Activated CD4-positive, alpha-beta memory T cell treated with anti-CD3 and anti-CD28 coated beads for 36 hours (primary cell): ENCODE data around the gene ORC1. TPM values are rescaled to one million over a fixed set of nuclear protein-coding genes. Genes with fewer than 3 reads are reported as not detected.

Source experiments
- CTCF ChIA-PET: fragments of 350-600 bp; sonication (Branson Sonifier 250); formaldehyde crosslinking; loops from one replicate; lab custom pipeline; 2021; ENCODE audit warnings: antibody characterized with exemption, inconsistent platforms; lab: Charles Lee
- POLR2A ChIA-PET: fragments of 350-600 bp; sonication (Branson Sonifier 250); formaldehyde crosslinking; loops from one replicate; lab custom pipeline; 2021; ENCODE audit warnings: antibody characterized with exemption; lab: Charles Lee
- DNase-seq: peaks from one replicate; pipeline ENCODE4 v3.0.0-alpha.2; 2020
- H3K27ac Mint-ChIP-seq: one replicate; pipeline ENCODE4 v1.8.0; 2021; ENCODE audit warnings: mixed read lengths
- H3K27me3 Mint-ChIP-seq: one replicate; pipeline ENCODE4 v1.8.0; 2021; ENCODE audit warnings: mixed read lengths
- H3K36me3 Mint-ChIP-seq: one replicate; pipeline ENCODE4 v1.8.0; 2021; ENCODE audit warnings: mixed read lengths
- H3K4me1 Mint-ChIP-seq: one replicate; pipeline ENCODE4 v1.8.0; 2021; ENCODE audit warnings: low read depth, mixed read lengths
- H3K4me3 Mint-ChIP-seq: one replicate; pipeline ENCODE4 v1.8.0; 2021; ENCODE audit warnings: mild to moderate bottlenecking, mixed read lengths
- H3K9me3 Mint-ChIP-seq: one replicate; pipeline ENCODE4 v1.8.0; 2021; ENCODE audit warnings: mixed read lengths
- intact Hi-C: fragments of 100-400 bp; cut with micrococcal nuclease; formaldehyde crosslinking; loops from one replicate; pipeline ENCODE4 v1.15.1; 2023
- total RNA-seq, 2 experiments: library from RNA; stranded (reverse); gene quantifications; one replicate each; pipeline ENCODE4 v1.2.3, GENCODE V29; 2021

ORC1 gene
- total RNA-seq, 2 experiments from 2014 or later, result 42.5 to 43.0 TPM

DNA sequence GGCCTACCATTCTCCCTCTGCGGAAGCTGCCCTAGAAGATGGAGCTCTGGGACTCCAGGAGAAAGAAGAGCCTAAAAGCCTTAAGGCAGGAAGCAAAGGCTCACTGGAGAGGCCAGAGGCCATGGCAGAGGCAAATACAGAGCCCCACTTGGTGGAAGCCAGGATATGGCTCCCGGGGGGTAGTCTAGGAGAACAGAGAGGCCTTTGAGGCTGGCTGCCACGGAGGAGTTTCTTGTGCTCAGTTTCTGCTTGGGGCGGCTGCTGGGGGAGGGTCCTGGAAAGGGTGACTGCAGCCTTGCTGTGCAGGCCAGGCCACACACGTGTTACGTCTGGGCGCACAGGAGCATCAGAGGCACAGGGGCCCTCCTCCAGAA, 43.6 kb downstream of the ORC1 start:
- POLR2A ChIA-PET, result no interaction called here
- intact Hi-C loops, result loop anchor here (5.0 to 10.0 kb wide), 2 partner anchors 233 to 834 kb away; partner anchors contain the start of gene CPT2
- Mint-ChIP-seq H3K9me3 (no peaks in the 10 kb centered on the region), H3K4me3 (no peak overlapping the region), H3K27me3 (no peaks in the 10 kb centered on the region), H3K27ac (no peak overlapping the region), H3K4me1 (peaks cover 30% of the 10 kb centered on the region), H3K36me3 (peaks cover 51% of the 10 kb centered on the region)
- CTCF ChIA-PET, result no interaction called here
- no peak for DNase-seq

DNA sequence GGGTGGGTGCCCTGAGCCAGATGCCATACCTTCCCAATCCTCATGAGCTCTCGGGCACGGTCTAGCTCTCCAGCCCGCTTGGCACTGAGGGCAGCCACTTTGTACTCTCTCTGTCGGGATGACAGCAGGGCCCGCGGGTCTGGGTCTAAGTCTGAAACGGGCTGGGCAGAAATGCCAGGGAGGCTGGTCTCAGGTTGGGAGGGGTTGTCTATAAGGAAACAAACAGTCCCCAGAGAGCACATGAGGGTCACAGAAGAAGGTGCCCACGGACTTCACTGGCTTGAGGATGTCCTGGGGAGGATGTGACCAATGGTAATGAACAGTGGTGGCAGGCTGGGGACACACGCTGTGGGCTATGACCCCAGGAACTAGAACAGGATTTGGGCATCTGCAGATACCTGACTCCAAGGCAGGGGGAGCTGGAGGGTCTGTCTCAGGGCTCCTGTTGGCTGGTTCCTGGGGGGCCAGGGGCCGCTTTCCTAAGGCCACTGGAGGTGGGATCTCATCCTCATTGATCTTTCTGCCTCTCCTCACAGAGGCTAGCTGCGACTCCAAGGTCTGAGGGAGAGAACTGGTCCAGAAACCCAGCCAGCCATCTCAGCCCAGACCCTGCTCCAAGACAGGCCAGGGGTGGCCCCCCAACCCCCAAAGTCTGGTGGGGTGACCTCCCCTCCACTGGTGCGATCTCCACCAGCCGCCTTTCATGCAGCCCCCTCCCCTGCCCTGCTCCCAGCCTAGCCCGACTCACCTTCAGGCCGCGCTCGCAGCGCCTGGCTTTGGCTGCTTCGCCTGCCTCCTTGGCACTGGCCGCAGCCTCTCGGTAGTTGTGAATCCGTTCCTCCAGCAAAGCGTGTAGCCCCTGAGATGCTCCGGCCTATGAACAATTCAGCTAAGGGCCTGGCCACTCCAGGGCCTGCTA, 44.3 kb downstream of the ORC1 start:
- intact Hi-C loops, result loop anchor here (5.0 to 10.0 kb wide), 2 partner anchors 233 to 835 kb away; partner anchors contain the start of gene CPT2
- DNase-seq, result no peak
- POLR2A ChIA-PET, result no interaction called here
- Mint-ChIP-seq H3K36me3 (peaks cover 57% of the 10 kb centered on the region), H3K4me1 (peaks cover 27% of the 10 kb centered on the region), H3K27me3 (no peaks in the 10 kb centered on the region), H3K27ac (no peak overlapping the region), H3K9me3 (no peaks in the 10 kb centered on the region), H3K4me3 (no peak overlapping the region)
- CTCF ChIA-PET, result no interaction called here

DNA sequence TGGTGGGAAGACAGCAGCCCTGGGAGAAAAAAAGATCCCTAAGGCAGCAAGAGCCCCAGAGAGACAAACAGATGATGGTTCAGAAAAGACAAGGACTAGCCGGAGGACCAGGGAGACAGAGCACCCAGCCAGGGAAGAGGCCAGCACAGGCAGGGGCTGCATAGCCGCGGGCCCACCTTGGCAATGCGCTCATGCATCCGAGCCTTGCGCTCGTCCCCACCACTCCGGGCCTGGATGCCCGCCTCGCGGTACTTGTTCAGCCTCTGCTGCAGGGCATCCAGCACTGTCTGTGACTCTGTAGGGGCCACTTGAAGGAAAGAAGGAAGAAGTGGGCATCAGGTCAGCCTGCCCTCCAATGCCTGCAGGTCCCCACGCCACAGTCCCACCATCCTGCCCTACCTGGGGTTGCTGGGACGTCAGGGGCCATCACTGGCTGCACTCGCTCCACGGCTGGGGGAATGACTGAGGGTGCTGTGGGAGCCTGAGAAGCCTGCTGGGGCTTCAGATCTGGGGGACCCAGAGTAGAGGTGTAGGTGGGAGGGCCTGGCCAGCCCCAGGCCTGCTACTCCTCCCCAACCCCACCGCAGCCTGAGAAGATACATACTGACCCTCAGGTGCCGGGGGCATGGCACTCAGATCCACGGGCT, 45.2 kb downstream of the ORC1 start:
- no peak for DNase-seq
- Mint-ChIP-seq H3K36me3 (peaks cover 61% of the 10 kb centered on the region), H3K4me1 (peaks cover 18% of the 10 kb centered on the region), H3K27ac (no peak overlapping the region), H3K27me3 (no peaks in the 10 kb centered on the region), H3K9me3 (no peaks in the 10 kb centered on the region), H3K4me3 (no peak overlapping the region)
- ChIA-PET CTCF (no interaction called here), POLR2A (no interaction called here)
- intact Hi-C loops, result no loop called here

DNA sequence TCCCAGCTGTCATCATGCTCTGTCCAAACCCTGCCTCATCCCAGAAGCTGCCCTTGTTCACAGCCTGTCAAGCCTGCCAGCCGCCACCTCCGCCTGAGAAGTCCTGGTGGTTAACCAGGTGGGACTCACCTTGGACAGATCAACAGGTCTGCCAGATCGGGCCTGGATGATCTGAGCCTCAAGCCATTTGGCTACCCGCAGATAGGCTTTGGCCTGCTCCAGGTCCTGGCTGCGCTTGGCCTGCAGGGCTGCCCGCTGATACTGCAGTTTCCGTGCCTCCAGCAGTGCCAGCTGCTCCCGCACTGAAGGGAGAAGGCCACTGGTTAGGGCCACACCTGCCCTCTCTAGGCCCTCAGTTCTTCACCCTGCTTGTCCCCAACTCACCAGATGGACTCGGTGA, 46.8 kb downstream of the ORC1 start:
- H3K27ac Mint-ChIP-seq, result no peak overlapping the region

DNA sequence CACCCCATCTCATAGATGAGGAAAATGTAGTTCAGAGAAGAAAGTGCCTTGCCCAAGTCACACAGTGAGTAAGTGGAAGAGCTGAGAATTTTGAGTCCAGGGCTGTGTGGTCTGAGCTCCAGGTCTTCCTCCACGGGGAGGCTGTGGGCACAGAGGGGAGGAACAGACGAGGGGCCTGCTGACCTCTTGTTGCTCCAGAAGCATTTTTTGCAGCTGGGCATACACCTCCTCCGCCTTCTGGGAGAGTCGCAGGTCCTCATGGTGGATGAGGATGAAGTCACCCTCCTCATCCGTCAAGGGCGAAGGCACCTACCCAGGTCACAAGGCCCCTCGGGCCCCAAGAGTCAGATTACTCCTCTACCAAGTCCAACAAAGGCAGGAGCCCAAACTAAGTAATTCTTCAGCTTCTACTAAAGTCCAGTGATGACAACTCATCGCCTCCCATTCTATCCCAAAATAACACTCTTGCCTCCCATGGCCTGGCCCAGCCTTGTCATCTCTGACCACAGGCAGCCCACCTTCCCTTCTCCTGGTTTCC, 47.3 kb downstream of the ORC1 start:
- intact Hi-C loops, result no loop called here
- Mint-ChIP-seq H3K4me3 (no peak overlapping the region), H3K4me1 (peaks cover 3% of the 10 kb centered on the region), H3K36me3 (peaks cover 60% of the 10 kb centered on the region), H3K27me3 (no peaks in the 10 kb centered on the region), H3K9me3 (no peaks in the 10 kb centered on the region), H3K27ac (no peak overlapping the region)
- POLR2A ChIA-PET, result no interaction called here
- no peak for DNase-seq
- CTCF ChIA-PET, result no interaction called here

More for the DNA sequence above, 46.8 kb downstream of the ORC1 start:
- DNase-seq, result no peak
- no peak overlapping the region for H3K4me3 Mint-ChIP-seq
- H3K27me3 Mint-ChIP-seq, result no peaks in the 10 kb centered on the region
- POLR2A ChIA-PET, result no interaction called here
- CTCF ChIA-PET, result no interaction called here
- intact Hi-C loops, result no loop called here
- peaks cover 6% of the 10 kb centered on the region for H3K4me1 Mint-ChIP-seq
- no peaks in the 10 kb centered on the region for H3K9me3 Mint-ChIP-seq
- peaks cover 63% of the 10 kb centered on the region for H3K36me3 Mint-ChIP-seq

DNA sequence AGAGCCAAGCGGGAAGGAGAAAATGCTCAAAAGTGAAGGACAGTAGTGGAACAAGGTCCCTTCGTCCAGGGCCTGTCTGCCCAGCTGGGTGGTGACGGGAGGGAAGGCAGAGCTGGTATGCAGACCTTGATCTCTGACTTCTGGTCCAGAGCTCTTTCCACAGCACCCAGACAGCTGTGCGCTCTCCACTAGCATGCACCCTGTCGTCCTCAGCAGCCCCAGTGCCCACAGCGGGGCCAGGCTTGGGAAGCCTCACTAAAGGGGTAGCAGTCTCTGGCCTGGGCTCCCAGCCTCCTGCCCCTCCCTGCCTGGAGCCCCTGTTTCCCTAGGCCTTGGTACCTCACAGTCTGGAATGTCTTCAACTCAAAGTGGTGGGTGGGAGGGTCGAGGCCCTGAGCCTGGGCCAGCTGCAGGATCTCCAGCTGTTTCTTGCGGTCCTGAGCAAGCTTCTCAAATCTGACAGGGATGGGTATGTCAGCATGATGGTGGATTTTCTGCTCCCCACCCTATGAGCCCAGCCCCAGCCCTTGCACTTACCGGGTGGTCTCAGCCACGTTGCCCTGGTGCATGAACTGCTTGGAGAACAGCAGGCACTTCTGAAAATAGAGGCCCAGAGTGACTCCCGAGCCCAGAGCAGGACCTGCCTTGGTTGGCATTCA, 48.2 kb downstream of the ORC1 start:
- H3K4me3 Mint-ChIP-seq, result no peak overlapping the region
- no peaks in the 10 kb centered on the region for H3K27me3 Mint-ChIP-seq
- ChIA-PET CTCF (no interaction called here), POLR2A (no interaction called here)
- intact Hi-C loops, result no loop called here
- H3K36me3 Mint-ChIP-seq, result peaks cover 52% of the 10 kb centered on the region
- no peak for DNase-seq
- H3K27ac Mint-ChIP-seq, result no peak overlapping the region
- no peaks in the 10 kb centered on the region for H3K4me1 Mint-ChIP-seq
- H3K9me3 Mint-ChIP-seq, result no peaks in the 10 kb centered on the region

DNA sequence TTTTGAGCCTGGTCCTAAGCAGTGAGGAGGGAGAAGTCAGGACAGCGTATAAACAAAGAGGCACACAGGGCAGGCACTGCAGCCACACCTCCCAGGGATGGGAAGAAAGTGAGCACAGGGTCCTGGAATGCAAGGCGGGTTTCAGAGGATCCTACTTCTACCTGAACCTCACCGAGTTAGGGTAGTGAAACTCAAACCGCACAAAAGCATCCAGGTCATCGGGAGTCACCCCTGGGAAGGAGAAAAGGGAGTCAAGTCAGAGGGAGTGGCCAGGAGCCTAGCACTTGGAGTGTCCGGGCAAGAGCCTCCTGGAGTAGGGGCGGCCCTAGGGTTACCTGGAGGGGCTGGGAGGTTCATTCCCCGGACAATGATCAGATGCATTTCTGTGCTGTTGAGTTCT, 48.8 kb downstream of the ORC1 start:
- intact Hi-C loops, result no loop called here
- Mint-ChIP-seq H3K27ac (no peak overlapping the region), H3K9me3 (no peaks in the 10 kb centered on the region), H3K27me3 (no peaks in the 10 kb centered on the region), H3K4me3 (no peak overlapping the region), H3K4me1 (no peaks in the 10 kb centered on the region), H3K36me3 (peaks cover 46% of the 10 kb centered on the region)
- DNase-seq, result no peak
- CTCF ChIA-PET, result no interaction called here
- POLR2A ChIA-PET, result no interaction called here

DNA sequence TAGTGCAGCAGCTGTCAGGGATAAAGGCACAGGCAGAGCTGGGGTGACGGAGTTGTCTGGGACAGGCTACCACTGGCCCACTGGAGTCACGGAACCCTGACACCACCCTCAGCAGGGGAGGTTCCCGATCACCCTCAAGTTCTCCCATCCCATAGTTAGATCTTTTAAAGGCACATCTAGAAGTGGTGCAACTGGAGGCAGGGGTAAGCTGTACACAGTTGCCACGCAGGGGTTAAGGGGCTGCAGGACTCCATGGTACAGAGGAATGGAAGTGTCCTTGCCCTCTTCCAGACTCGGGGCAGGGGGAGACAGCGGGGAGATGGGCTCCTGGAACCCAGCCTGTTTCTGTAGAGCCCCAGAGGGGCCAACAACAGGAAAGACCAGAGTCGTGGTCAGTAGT, 51.5 kb downstream of the ORC1 start:
- Mint-ChIP-seq H3K9me3 (no peaks in the 10 kb centered on the region), H3K4me1 (no peaks in the 10 kb centered on the region), H3K4me3 (no peak overlapping the region), H3K27me3 (no peaks in the 10 kb centered on the region), H3K36me3 (peaks cover 24% of the 10 kb centered on the region), H3K27ac (no peak overlapping the region)
- ChIA-PET CTCF (no interaction called here), POLR2A (no interaction called here)
- no peak for DNase-seq
- intact Hi-C loops, result no loop called here

DNA sequence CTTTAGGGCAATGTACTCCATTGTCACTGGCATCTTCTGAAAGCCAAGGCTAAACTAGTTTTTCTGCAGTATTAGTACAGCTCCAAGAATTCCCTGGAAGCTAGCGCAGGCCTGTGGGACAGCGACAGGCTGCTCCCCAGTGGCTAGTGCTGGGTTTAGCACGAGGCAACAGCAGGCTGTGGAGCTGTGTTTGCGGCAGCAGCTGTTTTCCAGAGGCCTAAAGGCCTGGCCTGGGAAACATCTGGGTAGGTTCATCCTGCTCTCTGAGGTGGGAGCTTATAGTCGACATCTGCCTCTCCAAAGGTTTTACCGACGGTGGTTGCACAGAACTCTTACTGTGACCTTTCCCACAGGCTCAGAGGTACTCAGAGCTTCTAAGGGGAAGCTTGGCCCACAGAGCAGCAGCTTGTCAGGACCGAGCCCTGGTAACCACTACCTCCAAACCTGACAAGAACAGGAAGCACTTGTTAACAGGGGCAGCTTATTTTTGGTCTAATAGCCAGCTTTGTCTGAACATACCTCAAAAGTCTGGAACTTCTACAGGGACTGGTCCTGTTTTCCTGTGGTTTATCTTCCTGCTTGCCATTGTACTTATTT, 55.4 kb downstream of the ORC1 start:
- Mint-ChIP-seq H3K27ac (no peak overlapping the region), H3K4me3 (no peak overlapping the region), H3K4me1 (no peaks in the 10 kb centered on the region), H3K9me3 (no peaks in the 10 kb centered on the region), H3K27me3 (no peaks in the 10 kb centered on the region), H3K36me3 (peaks cover 5% of the 10 kb centered on the region)
- intact Hi-C loops, result no loop called here
- ChIA-PET POLR2A (interaction anchor here (0.7 kb wide), 1 partner anchor 23 kb away, joined by 3 read pairs; no protein-coding TSS in a partner anchor), CTCF (no interaction called here)
- DNase-seq, result no peak

DNA sequence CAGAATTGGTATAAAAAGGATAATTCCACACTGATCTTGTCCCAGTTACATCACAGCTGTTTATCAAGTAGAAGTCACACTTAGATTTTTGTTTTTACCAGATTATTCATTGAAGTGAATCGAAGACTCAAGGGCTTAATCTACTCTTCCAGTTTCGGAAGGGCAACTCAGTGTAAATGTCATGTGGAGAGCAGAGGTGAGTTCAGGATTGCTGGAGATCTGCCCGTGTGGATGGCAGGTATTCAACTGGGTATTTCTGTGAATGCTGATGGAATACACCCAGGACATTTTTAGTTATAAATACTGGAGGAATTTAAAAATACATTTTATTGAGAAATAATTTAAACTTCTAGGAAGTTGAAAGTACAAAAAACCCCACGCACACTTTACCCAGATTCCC, 57.6 kb downstream of the ORC1 start:
- Mint-ChIP-seq H3K27me3 (no peaks in the 10 kb centered on the region), H3K4me1 (no peaks in the 10 kb centered on the region), H3K27ac (no peak overlapping the region), H3K4me3 (no peak overlapping the region), H3K9me3 (no peaks in the 10 kb centered on the region), H3K36me3 (no peaks in the 10 kb centered on the region)
- intact Hi-C loops, result no loop called here
- no peak for DNase-seq
- ChIA-PET POLR2A (no interaction called here), CTCF (no interaction called here)

DNA sequence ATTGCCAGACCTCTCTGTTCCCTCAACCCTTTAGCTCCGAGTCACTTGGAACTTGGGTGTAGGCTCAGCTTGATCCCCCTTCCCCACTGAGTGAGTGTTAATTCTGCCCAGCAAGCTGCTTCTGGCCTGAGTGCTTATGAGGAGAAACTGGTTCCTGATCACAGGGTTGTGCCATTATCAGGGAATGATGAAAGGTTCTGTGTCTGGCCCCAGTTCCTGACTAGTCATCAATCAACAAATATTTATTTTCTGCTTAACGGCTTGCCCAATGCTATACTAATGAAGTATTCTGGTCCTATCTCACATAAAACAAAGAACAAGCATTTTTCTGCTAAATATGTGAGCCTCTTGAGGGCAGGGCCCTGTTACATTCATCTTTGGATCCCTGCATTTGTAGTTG, 59.0 kb downstream of the ORC1 start:
- Mint-ChIP-seq H3K27me3 (no peaks in the 10 kb centered on the region), H3K36me3 (no peaks in the 10 kb centered on the region), H3K4me3 (no peak overlapping the region), H3K9me3 (no peaks in the 10 kb centered on the region), H3K4me1 (no peaks in the 10 kb centered on the region), H3K27ac (no peak overlapping the region)
- intact Hi-C loops, result no loop called here
- DNase-seq, result no peak
- POLR2A ChIA-PET, result no interaction called here
- CTCF ChIA-PET, result no interaction called here

DNA sequence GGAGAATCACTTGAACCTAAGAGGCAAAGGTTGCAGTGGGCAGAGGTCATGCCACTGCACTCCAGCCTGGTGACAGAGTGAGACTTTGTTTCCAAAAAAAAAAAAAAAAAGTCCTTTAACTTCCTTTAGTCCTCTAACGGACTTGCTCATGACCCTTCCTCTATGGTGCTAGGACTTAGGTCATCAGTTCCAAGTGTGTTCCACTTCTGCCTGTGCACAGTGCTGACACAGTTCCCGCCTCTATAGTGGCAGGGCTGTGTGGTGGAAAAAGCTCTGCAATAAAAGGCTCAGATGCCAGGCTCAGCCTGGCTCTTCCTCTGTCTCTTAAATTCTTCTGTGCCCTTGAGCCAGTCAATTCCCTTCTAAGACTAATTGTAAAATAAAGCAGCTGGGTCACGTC, 60.2 kb downstream of the ORC1 start:
- H3K36me3 Mint-ChIP-seq, result no peaks in the 10 kb centered on the region
- H3K4me3 Mint-ChIP-seq, result no peak overlapping the region
- ChIA-PET POLR2A (no interaction called here), CTCF (no interaction called here)
- H3K27ac Mint-ChIP-seq, result no peak overlapping the region
- H3K9me3 Mint-ChIP-seq, result no peaks in the 10 kb centered on the region
- no peaks in the 10 kb centered on the region for H3K27me3 Mint-ChIP-seq
- intact Hi-C loops, result no loop called here
- DNase-seq, result no peak
- H3K4me1 Mint-ChIP-seq, result no peaks in the 10 kb centered on the region
